PC-9 (cell line): ENCODE data around the gene OGDH.

Experiments used
- EZH2 ChIP-seq: fragments of 200-600 bp; sonication (generic); IDR thresholded peaks from 2 replicates; pipeline ENCODE4 v1.8.0; 2017; ENCODE audit warnings: antibody characterized with exemption, low read depth
- TF ChIP-seq, protein P1 (sequence below): fragments of 200-600 bp; sonication (generic); conservative IDR thresholded peaks from 2 replicates; pipeline ENCODE4 v1.6.1; 2017; ENCODE audit warnings: mixed run types, antibody characterized with exemption, mild to moderate bottlenecking, moderate library complexity

DNA sequence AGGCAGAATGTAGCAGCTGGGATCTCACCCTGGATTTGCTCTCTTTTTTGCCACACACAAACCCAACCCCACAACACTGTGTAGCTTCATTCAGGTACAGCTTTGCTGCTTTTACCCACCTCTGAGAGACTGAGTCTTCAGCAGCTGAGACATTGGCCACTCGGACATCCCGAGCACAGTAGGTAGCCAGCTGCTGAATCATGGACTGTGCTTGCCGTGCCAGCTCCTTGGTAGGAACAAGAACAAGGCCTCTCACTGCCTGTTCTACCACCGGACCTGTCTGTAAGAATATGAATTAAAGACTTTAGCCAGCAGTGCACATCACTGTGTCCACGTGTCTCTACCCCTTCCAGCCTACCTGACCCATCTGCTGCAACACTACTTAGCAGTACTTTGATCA is 33.7 kb upstream of the OGDH start:
- TF ChIP-seq, protein P1, sequence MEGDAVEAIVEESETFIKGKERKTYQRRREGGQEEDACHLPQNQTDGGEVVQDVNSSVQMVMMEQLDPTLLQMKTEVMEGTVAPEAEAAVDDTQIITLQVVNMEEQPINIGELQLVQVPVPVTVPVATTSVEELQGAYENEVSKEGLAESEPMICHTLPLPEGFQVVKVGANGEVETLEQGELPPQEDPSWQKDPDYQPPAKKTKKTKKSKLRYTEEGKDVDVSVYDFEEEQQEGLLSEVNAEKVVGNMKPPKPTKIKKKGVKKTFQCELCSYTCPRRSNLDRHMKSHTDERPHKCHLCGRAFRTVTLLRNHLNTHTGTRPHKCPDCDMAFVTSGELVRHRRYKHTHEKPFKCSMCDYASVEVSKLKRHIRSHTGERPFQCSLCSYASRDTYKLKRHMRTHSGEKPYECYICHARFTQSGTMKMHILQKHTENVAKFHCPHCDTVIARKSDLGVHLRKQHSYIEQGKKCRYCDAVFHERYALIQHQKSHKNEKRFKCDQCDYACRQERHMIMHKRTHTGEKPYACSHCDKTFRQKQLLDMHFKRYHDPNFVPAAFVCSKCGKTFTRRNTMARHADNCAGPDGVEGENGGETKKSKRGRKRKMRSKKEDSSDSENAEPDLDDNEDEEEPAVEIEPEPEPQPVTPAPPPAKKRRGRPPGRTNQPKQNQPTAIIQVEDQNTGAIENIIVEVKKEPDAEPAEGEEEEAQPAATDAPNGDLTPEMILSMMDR: no peak
- TF ChIP-seq EZH2: no peak
